B cell (primary cell): ENCODE results near the gene PHACTR1. TPM values are rescaled to one million over a fixed set of nuclear protein-coding genes. Genes with fewer than 3 reads are reported as not detected.

Experiments used
- ATAC-seq: fragments of 200-7000 bp; cut with Tn5 transposase; one replicate; pipeline ENCODE4 v1.10.0; 2021; ENCODE audit warnings: low read depth, mild to moderate bottlenecking, moderate number of reproducible peaks, moderate library complexity
- CTCF ChIA-PET: fragments of 350-600 bp; sonication (Branson Sonifier 250); formaldehyde crosslinking; loops from one replicate; lab custom pipeline; 2021; ENCODE audit warnings: antibody characterized with exemption, inconsistent platforms; lab: Charles Lee
- POLR2A ChIA-PET: fragments of 350-600 bp; sonication (Branson Sonifier 250); formaldehyde crosslinking; loops from one replicate; lab custom pipeline; 2021; ENCODE audit warnings: antibody characterized with exemption; lab: Charles Lee
- DNase-seq: peaks from one replicate; pipeline ENCODE4 v3.0.0; 2013
- H2AFZ ChIP-seq: 2 replicates; pipeline ENCODE4 v1.6.1; 2012; ENCODE audit warnings: mild to moderate bottlenecking, low read depth, low read length; ENCODE audit not compliant: insufficient read depth, poor library complexity, severe bottlenecking
- H3K27ac ChIP-seq, 2 donors: 1 replicate in 1 of 2; 2 replicates in 1 of 2; pipeline ENCODE4 v1.5.1; 2012 to 2013; ENCODE audit warnings: low read length in 2 of 2, mild to moderate bottlenecking in 2 of 2, moderate library complexity in 1 of 2
- H3K27me3 ChIP-seq, 4 experiments: fragments of 200-600 bp in 1 of 4; sonication (generic) in 1 of 4; replicated peaks in 1 of 4; 1 replicate in 2 of 4; 2 replicates in 2 of 4; pipeline versions ENCODE4 v1.6.1 to v1.7.0; 2013 to 2016; ENCODE audit warnings: low read length in 3 of 4, mild to moderate bottlenecking in 2 of 4, mixed read lengths in 1 of 4, moderate library complexity in 1 of 4; ENCODE audit not compliant: insufficient read depth in 4 of 4, control insufficient read depth in 3 of 4; ENCODE audit errors: control extremely low read depth in 1 of 4
- H3K36me3 ChIP-seq, 2 experiments: replicated peaks in 1 of 2; 1 replicate in 1 of 2; 2 replicates in 1 of 2; pipeline versions ENCODE4 v1.6.1 to v1.7.1; 2013; ENCODE audit warnings: low read length in 1 of 2; ENCODE audit not compliant: insufficient read depth in 2 of 2, control insufficient read depth in 1 of 2; ENCODE audit errors: control extremely low read depth in 1 of 2, extremely low read depth in 1 of 2
- H3K4me1 ChIP-seq, 2 donors: fragments of 200-600 bp in 1 of 2; sonication (generic) in 1 of 2; 1 replicate in 1 of 2; 2 replicates in 1 of 2; pipeline versions ENCODE4 v1.5.1 to v1.6.1; 2013 to 2017; ENCODE audit warnings: low read length in 2 of 2; ENCODE audit not compliant: control insufficient read depth in 2 of 2, insufficient read depth in 2 of 2
- H3K4me2 ChIP-seq: replicated peaks from 2 replicates; pipeline ENCODE3; 2012; ENCODE audit warnings: mild to moderate bottlenecking, low read depth, low read length; ENCODE audit not compliant: poor library complexity, severe bottlenecking
- H3K4me3 ChIP-seq, 5 experiments: fragments of 200-600 bp in 1 of 5; sonication (generic) in 1 of 5; 1 replicate in 3 of 5; 2 replicates in 2 of 5; pipeline versions ENCODE4 v1.5.1 to v1.7.0; 2011 to 2016; ENCODE audit warnings: low read length in 4 of 5, mild to moderate bottlenecking in 4 of 5, low read depth in 2 of 5, control low read depth in 1 of 5, moderate library complexity in 1 of 5; ENCODE audit not compliant: insufficient read depth in 1 of 5; ENCODE audit errors: control extremely low read depth in 1 of 5, extremely low read depth in 1 of 5
- H3K79me2 ChIP-seq: fragments of 200-600 bp; sonication (generic); one replicate; pipeline ENCODE4 v1.6.0; 2016; ENCODE audit warnings: low read length; ENCODE audit not compliant: control insufficient read depth, insufficient read depth
- H3K9ac ChIP-seq: fragments of 200-600 bp; sonication (generic); 2 replicates; pipeline ENCODE4 v1.6.1; 2017; ENCODE audit warnings: mild to moderate bottlenecking, low read length, moderate library complexity
- H3K9me3 ChIP-seq, 3 donors: one replicate each; pipeline versions ENCODE4 v1.6.1 to v1.7.1; 2013; ENCODE audit warnings: low read length in 2 of 3; ENCODE audit not compliant: control insufficient read depth in 2 of 3, insufficient read depth in 1 of 3; ENCODE audit errors: control extremely low read depth in 1 of 3
- H4K20me1 ChIP-seq: 2 replicates; pipeline ENCODE4 v1.6.0; 2012; ENCODE audit warnings: mild to moderate bottlenecking, low read length; ENCODE audit not compliant: insufficient read depth, control insufficient read depth, poor library complexity, severe bottlenecking
- H3K27ac Mint-ChIP-seq: one replicate; pipeline ENCODE4 v1.8.0; 2021; ENCODE audit warnings: mixed read lengths
- H3K27me3 Mint-ChIP-seq: one replicate; pipeline ENCODE4 v1.8.0; 2021; ENCODE audit warnings: mixed read lengths
- H3K4me1 Mint-ChIP-seq: one replicate; pipeline ENCODE4 v1.8.0; 2021; ENCODE audit warnings: mixed read lengths
- H3K4me3 Mint-ChIP-seq: one replicate; pipeline ENCODE4 v1.8.0; 2021; ENCODE audit warnings: mixed read lengths
- H3K9me3 Mint-ChIP-seq: one replicate; pipeline ENCODE4 v1.8.0; 2022; ENCODE audit warnings: mixed read lengths; ENCODE audit not compliant: insufficient read depth
- EZH2 ChIP-seq: IDR thresholded peaks from 2 replicates; pipeline ENCODE4 v1.6.1; 2012; ENCODE audit warnings: borderline replicate concordance, low read depth, mild to moderate bottlenecking, moderate library complexity, low read length; ENCODE audit not compliant: insufficient read depth, poor library complexity, severe bottlenecking
- WGBS: methylation state at CpG from one replicate; pipeline ENCODE4 v1.1.5; 2013; ENCODE audit warnings: missing lambda C conversion rate; ENCODE audit not compliant: insufficient coverage; 5-methylcytosine and 5-hydroxymethylcytosine counted together
- intact Hi-C: fragments of 100-400 bp; cut with micrococcal nuclease; formaldehyde crosslinking; loops from one replicate; pipeline ENCODE4 v1.10.0; 2022
- polyA plus RNA-seq: library from polyadenylated mRNA; depleted of rRNA; stranded (reverse); fragments of >200 nt; gene quantifications from 2 replicates; pipeline ENCODE4 v1.2.3, GENCODE V29; 2012
- total RNA-seq, 2 donors: library from RNA; stranded (reverse); fragments of 120-200 nt in 1 of 2; gene quantifications; 1 replicate in 1 of 2; 2 replicates in 1 of 2; pipeline versions ENCODE4 v1.2.3 to v1.2.4, GENCODE V29; 2013 to 2022
- TF ChIP-seq, protein P1 (sequence below): fragments of 200-600 bp; IDR thresholded peaks from one replicate; pipeline ENCODE4 v1.8.0; 2022; ENCODE audit warnings: antibody characterized with exemption, mild to moderate bottlenecking

PHACTR1 gene
- total and polyA plus RNA-seq, 2 donors (not counting 1 experiment from before 2014, with no cell fraction given): 30.2 to 129 TPM

DNA sequence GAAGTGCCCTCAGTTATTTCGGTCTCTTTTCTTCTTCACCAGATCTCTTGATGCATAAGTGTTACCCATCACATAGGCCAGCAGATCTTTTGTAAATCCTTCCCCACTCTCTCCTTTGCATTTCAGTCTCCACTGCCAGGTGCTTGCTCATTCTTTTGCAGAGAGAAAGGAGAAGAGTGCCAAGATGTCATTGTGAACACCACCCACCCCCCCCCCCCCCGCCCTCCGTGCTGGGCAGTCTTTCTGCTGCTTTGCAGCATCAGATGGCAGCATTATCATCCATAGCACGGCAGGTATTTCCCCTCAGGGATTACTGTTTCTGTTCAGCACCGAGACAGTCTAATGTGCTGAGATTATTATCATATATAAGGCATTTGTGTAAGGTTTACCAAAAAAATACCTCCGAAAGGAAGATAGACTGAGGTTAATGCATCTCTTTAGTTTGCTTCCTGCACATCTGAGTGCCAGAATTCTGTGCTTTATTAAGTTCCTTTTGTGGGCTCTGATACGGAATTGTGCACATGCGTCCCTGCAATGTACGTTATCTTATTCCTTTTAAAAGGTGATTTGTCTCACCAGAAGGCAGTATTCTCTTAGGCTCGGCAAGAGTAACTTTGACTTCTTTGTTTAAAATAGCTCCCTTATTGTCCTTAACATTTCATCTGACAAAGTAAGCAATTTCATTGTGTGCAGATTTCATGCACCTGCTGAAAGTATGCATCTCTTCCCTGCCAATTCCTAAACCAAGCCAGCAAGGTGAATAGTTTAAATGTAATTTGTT, 128.8 kb downstream of the PHACTR1 start:
- ChIA-PET POLR2A (no interaction called here), CTCF (interaction anchor here (1.4 kb wide), 1 partner anchor 18 kb away, joined by 5 read pairs; no protein-coding TSS in a partner anchor)
- TF ChIP-seq, protein P1, sequence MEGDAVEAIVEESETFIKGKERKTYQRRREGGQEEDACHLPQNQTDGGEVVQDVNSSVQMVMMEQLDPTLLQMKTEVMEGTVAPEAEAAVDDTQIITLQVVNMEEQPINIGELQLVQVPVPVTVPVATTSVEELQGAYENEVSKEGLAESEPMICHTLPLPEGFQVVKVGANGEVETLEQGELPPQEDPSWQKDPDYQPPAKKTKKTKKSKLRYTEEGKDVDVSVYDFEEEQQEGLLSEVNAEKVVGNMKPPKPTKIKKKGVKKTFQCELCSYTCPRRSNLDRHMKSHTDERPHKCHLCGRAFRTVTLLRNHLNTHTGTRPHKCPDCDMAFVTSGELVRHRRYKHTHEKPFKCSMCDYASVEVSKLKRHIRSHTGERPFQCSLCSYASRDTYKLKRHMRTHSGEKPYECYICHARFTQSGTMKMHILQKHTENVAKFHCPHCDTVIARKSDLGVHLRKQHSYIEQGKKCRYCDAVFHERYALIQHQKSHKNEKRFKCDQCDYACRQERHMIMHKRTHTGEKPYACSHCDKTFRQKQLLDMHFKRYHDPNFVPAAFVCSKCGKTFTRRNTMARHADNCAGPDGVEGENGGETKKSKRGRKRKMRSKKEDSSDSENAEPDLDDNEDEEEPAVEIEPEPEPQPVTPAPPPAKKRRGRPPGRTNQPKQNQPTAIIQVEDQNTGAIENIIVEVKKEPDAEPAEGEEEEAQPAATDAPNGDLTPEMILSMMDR: no peak
- TF ChIP-seq EZH2: no peak
- Histone ChIP-seq H3K27ac (no peak overlapping the region), H4K20me1 (no peaks in the 10 kb centered on the region), H3K9ac (no peak overlapping the region), H2AFZ (no peak overlapping the region), H3K9me3 (no peaks in the 10 kb centered on the region), H3K4me2 (no peak overlapping the region), H3K36me3 (no peaks in the 10 kb centered on the region), H3K4me1 (no peaks in the 10 kb centered on the region), H3K79me2 (no peaks in the 10 kb centered on the region), H3K27me3 (no peaks in the 10 kb centered on the region), H3K4me3 (no peak overlapping the region)
- DNase-seq: no peak
- no peak overlapping the region for H3K27ac Mint-ChIP-seq
- intact Hi-C loops: no loop called here
- no peaks in the 10 kb centered on the region for H3K9me3 Mint-ChIP-seq
- no peak overlapping the region for H3K4me3 Mint-ChIP-seq
- H3K27me3 Mint-ChIP-seq: peaks cover 19% of the 10 kb centered on the region
- ATAC-seq: no peak
- 95% methylated on average over 5 of the region's 10 CpGs for WGBS
- H3K4me1 Mint-ChIP-seq: no peaks in the 10 kb centered on the region
